MM.1S (cell line): ENCODE measurements around the gene TENT5C.

Source experiments
- CTCF ChIP-seq: fragments of 300-600 bp; sonication (generic); IDR thresholded peaks from 2 replicates; pipeline ENCODE4 v1.5.1; 2016; ENCODE audit warnings: antibody characterized with exemption, low read length, mixed read lengths
- EZH2phosphoT487 ChIP-seq: fragments of 300-600 bp; sonication (generic); IDR thresholded peaks from 2 replicates; pipeline ENCODE4 v1.6.1; 2018; ENCODE audit warnings: antibody characterized with exemption, low read length

GRCh38 chr1:117641536-117641935 is 35.7 kb downstream of the TENT5C start:
- no peak for TF ChIP-seq CTCF
- TF ChIP-seq EZH2phosphoT487: no peak
